Measurements from ENCODE around the gene HOPX.
"Not testable (repeated sequence)": the region's sequence is repeated elsewhere in the genome, so short reads cannot be mapped to it uniquely, and the experiment has no call there.

Gene HOPX

DNA sequence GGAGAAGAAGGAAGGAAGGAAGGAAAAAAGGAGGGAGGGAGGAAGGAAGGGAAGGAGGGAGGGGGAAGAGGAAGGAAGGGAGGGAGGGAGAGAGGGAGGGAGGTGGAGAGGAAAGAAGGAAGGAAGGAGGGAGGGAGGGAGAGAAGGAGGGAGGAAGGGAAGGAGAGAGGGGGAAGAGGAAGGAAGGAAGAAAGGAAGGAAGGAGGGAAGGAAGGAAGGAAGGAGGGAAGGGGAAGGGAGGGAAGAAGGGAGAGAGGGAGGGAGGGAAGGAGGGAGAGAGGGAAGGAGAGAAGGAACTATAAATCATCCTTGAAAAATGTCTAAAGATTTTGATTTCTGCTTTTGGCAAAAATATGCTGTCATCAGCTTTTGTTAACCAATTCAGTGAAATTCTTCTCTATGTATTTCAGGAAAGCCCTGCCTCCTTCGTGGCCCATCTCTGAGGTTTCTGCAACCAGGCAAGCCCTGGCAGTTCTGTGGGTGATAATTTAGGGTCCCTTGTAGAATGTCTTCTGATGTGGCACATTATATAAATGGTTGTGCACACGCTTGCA, 7.1 kb upstream of the HOPX start:
- DNase-seq (ENCODE audit: low read depth), result no peak

DNA sequence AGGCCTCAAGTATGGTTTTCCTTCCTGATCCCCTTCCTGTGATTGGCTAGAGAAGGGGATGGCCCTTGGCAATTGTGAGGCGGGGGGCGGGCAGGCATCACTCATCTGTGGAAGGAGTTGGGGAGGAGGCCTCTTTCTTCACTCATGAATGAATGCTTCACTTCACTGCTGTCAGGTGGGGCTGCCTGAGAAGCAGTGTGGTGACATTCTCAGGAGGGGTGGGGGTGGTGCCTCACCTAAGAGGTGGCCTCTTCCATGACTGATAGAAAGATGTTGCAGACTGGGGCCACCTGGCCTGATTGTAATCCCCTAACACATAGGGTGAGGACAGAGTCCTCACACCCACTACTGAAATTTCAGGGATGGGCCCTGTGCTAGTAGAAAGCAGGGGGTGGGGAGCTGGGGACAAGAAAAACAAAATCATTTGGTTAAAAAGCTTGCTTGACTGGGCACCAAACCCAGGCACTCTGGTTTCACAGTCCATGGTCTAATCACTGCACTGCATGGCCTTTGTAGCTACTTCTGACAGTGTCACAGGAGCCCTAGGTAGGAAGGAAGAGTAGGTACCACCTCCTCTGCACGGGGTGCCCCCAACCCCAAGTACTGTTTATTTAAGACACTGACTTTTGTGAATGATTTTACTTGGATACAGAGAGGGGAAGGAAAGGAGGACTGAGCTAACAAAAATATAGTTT, 5.6 kb upstream of the HOPX start:
- no peak for DNase-seq (ENCODE audit: low read depth)

DNA sequence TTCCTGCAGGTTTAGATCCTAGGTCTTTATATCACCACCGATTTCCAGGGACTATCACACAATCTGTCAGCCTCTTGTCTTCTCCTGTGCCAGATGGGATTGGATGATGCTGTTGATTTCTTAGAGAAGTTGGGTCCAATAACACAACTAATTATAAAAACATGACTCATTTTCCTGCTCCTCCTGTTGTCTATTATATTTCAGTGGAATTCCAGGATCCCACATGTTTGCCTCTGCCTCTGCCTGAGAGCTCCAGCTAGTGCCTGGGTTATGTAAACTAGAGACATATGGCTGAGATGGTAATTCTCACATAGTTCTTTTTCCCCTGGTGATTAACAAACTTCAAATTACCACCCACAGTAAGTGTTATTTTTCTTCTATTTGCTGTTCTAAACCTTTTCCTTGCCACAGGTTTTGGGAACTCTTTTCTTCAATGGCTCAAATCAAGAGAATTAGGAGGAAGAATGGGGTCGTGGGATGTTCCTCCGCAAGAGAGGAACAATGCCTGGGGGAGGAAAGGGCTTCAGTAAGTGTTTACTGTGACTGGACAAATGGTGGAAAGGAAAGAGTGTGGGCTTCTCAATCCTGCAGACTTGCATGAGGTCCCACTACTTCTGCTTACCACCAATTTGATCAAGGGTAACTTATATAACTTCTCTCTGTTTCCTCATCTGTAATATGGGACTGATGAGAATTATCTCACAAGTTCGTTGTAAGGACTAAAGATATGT, 3.4 kb upstream of the HOPX start:
- DNase-seq (ENCODE audit: low read depth), result peak; percentile 31

DNA sequence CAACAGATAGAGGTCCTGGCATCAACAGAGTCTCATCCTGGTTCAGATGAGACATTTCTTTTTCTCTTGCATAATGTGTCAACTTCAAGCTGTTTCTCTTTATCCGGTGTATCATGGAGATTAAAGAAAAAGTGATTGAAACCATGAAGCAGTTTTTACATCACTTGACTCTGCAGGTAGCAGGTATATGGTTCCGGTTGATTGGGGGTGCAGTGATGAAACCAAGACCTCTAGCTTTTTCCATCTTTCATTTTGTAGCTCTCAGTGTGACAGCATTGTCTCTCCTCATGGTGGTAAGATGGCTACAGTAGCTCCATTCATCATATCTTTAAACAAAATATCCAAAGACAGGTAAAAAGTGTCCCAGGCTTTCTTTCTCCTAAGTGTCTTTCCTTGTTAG, 2.4 kb upstream of the HOPX start:
- DNase-seq (ENCODE audit: low read depth), result no peak

DNA sequence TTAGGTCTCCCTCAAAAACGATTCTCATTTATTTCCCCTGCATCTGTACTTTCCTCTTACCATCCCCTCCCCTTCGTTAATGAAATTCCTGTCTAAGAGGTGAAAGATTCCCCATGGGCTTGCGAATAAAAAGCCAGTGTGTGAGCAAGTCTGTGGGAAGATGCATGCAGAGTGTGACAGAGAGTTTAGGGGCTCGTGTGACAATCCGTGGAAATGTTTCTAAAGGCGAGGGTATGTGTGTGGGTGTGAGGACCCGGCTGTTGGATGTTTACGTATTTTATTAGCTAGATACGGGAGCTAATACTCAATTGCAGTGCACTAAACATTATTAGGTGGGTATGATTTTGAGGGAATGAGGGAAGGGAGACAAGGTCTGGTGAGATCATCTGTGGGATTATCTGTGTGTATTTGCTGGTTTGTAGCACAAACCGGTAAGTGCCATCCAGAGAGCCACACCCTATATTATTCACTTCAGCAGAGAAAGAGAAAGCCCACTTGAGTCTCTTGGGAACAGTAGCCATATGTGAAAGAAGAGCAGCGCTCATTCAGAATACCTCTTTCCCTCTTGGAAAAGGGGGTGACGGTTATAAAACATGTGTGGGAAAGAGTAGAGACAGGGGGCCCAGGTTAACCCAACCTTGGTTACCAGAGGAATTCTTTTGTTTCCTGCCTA, 893 bp upstream of the HOPX start:
- no peak for DNase-seq (ENCODE audit: low read depth)

DNA sequence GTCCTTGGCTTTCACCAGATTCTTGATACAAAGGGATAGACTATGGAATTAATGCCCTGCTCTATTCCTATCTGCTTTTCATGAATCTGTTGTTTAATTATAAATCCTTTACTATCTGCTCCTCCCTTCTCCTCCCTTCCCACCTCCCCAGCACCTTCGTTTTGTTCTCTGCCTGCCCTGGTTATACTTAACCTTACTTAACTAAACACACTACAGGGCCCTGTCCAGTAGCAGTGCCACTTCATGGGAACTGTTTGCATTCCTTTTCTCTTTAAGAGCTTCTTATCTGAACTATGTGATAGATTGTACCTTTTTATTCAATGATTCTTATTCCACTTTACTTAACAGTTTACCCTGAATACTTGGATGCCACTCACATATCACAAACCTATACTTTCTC, 830 bp downstream of the HOPX start:
- DNase-seq (ENCODE audit: low read depth), result no peak

DNA sequence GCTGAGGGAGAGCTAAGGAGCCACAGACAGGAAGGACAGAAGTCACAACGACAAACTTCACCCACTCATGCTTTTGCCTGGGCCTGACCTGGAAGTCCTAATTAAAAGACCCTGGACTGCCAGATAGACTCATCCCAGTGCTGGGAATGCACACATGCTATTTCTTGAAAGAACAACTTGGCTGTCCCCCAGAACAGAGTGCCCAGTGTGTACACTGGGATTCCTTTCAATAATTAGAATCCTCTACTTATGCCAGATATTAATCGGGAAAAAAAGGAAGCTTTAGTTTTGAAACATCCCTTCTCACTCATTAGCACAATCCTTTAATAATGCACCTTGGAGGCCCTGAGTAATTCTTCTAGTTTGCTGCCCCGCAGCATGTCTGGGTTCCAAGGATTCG, 3.4 kb downstream of the HOPX start:
- DNase-seq (ENCODE audit: low read depth), result no peak

DNA sequence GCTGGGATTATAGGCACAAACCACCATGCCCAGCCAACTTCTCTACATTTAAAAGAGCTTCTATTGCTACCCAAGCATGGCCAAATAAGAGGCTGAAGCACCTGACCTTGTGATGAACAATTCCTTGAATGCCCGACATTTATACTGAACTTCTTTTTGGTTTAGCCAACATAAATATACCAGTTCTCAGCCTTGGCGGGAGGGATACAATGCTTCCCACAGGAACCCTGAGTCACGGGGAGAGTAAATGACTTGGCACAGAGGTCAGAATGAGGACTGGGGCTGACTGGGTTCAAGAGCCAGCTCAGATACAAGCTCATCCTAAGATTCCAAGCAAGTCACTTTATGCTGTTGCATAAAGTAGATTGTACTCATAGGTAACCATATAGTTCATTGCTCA, 6.1 kb downstream of the HOPX start:
- DNase-seq (ENCODE audit: low read depth), result no peak

DNA sequence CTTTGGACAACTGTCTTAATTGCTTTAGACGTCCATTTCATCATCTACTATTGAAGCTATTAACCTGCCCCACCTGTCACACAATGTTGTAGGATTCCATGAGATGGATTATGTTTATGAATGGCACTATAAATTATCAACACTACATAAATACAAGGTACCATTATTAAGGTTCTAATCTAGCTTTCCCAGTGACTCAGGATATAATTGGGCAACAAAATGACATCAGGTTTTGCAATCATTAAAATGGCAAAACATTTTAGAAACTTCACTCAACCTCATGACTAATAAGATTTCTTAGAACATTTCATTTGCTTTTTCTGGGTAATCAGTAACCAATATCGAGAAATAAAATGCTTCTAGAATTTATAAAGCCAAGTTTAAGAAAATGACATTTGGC, 9.2 kb downstream of the HOPX start:
- no peak for DNase-seq (ENCODE audit: low read depth)

DNA sequence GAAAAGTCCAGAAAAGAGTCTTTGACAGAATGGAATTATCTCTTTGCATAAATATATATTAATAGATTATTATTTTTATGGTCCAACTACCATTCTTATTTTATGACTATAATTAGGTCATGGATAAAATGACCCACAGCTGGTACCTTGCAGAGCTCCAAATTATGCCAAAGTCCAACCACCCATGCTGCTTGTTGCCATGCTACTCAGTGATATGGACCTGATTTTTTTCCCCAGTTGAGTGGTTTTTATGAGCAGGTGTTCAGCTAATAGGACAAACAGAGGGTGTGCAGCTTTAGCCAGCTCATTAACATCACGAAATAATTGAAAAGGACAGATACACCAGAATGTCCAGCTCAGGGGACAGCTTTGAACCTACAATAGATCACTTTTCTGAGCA, 9.7 kb downstream of the HOPX start:
- DNase-seq (ENCODE audit: low read depth), result no peak

DNA sequence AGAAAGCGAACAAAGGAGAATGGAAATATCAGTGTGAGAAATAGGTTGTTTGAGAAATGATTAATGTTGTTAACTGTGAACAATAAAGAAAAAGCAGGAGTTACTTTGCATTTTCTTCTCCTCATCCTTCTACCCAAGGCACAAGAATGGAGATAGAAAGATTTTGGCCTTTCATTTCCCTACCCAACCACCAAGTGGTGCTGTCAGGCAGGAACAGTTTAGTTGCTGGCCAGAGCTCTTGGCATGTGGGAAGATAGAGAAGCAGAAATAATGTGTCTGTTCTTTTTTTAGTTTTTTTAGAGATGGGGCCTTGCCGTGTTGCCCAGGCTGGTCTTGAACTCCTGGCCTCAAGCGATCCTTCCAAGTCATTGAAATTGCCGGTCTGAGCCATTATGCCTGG, 12.8 kb downstream of the HOPX start:
- no peak for DNase-seq (ENCODE audit: low read depth)

DNA sequence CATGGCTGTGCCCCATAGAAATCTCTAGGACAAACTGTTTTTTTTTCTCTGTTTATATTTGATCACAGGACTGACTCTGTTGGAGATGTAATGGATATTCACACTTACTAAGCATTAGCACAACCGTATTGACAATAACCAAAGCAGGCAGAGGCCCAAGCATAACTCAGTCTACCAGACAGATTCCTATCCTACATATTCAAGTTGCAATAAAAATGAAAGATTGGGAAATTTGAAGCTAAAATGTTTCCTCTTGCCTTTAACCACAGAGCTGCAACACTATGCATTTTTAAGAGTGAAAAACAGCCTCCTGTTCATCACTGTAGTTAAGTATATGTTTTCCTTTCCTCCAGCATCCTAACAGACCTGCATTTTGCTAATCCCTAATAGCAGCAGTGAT, 13.7 kb downstream of the HOPX start:
- DNase-seq (ENCODE audit: low read depth), result not testable (repeated sequence)

DNA sequence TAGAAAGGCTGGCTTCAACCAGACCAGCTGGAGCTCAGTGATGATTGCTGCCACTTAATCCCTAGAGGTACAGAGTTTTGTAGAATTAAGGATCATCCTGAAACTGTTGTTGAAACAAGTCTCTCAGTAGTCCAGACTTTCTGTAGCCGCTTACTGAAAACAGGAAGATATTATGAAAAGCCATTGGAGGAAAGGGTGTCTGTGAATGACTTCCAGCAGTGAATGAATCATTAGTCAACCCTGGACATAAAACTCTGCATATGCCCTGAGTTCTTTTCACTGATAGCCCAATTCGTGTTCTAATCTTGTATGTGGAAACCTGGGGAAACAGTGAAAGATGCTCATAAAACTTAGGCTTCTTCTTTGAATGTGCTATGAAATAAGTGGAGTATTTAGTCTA, 14.8 kb downstream of the HOPX start:
- DNase-seq (ENCODE audit: low read depth), result no peak

DNA sequence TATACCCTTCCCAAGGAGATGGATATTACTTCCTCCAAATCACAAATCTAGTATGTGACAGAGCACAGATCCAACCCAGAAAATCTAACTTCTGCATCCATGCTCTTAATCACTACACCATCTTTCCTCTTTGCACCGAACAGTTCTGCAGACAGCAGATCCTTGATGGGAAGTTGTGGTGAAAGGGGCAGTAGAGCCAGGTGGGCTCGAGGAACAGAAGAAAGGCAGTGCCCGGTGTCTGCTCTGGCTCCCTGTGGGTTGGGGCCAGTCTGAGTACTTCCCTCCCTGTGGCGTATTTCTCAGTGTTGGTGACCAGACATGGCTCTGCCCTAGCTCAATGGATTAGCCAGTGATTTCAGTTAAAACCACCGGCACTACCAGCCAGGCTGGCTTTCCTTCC, 15.3 kb downstream of the HOPX start:
- no peak for DNase-seq (ENCODE audit: low read depth)

DNA sequence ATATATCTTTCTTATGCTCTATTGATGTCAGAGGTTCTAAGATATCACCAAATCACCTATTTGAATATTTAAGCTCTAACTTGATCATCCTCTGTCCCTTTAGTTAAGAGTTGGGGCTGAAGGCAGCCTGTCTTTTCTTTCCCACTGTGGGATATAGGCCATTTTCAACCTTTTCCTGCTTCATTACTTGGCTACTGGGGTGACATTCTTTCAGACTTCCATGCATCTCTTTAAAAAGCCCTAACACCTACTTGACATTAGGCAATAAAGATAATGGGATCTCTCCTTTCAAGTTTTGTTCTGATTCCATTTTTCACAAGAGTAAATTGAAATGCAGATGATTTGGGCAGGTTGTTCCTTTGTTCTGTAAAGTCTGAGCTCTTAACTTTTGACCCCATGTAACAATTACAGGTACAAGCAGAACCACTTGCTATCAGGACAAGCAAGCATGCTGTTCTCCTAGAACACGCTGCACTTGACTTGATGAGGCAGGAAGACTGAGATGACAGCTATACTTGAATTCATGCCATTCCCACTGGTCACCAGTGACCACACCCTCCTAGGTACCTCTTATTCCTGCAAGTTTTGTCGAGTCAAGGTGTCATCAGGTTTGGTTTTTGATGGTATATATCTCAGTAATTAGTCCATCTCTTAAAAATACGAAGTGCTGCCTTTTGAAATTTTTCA, 18.2 kb downstream of the HOPX start:
- no peak for DNase-seq (ENCODE audit: low read depth)

DNA sequence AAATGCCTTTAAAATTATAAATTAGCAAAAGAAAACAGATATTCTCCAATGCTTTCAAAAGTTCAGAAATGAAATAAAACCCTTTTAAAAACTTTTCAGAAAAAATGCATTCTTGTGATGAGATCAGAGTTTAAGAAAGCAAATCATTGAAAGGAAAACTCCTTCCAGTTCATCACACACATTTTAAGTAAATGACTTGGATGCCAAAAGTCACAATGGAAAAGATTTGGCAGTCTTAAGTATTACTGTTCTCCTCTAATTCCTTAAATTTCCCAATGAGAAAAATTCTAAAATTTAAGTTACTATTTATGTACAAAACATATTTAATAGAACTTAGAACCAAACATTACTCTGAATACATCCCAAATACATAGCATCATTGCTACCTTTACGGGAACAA, 21.1 kb downstream of the HOPX start:
- no peak for DNase-seq (ENCODE audit: low read depth)

DNA sequence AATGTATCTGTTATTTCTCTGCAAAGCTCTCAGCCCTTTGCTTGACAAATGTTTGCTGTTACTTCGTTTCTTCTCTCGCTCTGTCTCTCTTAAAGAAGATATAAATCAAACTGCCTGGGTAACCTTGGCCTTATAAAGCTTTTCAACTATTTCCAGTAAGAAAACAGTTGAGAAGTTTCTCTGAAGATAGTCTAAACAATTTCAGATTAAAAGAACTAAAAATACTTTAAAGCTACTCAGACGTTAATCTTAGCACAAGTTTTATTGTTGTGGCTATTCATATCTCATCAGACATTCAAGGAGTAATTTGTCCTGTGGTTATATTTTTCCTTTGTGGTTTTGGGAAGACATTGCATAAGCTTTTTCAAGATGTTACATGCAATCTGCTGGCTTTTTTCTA, 22.6 kb downstream of the HOPX start:
- DNase-seq (ENCODE audit: low read depth), result no peak

DNA sequence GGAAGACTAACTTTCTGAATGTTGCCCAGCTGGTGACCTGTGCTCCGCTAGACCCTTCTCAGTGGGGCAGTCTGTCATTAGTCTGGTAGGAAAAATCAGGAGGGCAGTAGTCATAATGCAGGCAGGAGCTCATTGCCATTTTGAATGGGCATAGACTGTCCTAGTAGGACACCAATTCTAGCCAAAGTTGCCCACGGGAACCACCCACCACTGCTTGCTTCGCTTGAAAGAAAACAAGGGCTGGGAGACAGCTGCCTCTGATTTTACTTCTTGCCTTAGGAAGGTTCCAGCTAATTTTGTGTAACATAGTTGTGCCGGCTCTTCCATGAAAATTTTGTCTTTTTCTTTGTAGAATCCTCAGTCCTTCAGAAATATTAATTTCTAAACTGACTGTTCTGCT, 23.3 kb downstream of the HOPX start:
- DNase-seq (ENCODE audit: low read depth), result no peak

DNA sequence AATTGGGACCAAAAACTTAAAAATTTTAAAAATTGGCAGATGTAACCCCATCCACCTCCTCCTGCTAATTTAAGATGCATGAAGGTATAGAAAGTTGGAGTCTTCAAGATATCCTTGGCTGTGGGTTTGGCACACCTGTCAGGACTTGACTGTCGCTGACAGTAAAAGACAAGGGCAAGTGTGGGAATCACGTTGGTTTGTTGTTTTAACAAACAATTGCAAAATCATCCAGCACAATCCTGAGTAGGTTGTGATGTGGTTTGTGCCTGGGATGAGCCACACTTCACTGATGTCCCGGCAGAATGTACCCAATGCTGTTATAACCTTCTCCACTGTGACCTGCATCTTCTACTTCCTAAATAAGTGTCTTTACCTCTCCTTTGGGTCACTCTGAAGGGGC, 24.0 kb downstream of the HOPX start:
- DNase-seq (ENCODE audit: low read depth), result no peak

DNA sequence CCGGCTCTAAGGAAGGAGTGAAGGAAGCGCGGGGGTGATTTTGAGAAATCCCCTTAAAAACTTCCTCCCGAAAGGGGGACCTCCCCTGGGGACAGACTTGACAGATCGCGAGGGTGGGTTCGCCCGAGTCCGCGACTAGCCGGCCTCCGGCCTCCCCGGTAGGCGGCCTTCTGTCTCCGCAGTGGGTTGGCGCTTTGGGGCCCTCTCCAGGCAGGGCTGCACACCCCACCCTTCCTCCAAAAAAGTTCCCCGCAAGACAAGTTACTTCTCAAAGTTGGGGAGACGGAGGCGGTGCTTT, 24.8 kb downstream of the HOPX start:
- no peak for DNase-seq (ENCODE audit: low read depth)

DNA sequence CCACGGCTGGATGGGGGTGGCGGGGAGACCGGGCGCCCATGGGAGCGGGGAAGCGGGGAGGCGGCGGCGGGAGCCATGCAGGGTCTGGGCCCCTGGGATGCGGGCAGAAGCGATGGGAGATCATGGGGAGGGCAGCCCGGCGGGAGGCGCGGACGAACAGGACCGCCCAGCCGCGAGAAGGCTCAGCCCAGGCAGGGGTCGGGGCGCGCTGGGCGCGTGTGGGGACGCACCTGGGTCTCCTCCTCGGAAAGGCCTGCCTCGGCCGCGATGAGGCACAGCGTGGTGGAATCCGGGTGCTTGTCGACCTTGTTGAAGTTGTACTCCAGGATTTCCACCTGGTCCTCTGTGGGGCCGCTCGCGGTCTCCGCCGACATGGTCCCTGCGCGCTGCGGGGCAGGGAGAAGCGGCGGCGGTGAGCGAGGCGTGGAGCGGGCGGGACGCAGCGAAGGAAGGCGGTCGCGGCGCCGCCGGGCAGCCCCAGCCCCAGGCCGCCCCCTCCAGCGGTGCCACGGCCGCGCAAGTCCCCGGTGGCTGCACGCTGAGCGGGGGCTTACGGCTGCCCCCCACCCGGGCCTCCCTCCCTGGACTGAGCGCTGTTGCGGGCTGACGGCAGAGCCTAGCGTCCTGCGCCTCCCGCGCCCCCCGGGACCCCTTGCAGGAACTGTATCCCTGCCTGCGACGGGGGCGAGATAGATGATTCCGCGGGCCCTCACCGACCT, 25.3 kb downstream of the HOPX start:
- no peak for DNase-seq (ENCODE audit: low read depth)

DNA sequence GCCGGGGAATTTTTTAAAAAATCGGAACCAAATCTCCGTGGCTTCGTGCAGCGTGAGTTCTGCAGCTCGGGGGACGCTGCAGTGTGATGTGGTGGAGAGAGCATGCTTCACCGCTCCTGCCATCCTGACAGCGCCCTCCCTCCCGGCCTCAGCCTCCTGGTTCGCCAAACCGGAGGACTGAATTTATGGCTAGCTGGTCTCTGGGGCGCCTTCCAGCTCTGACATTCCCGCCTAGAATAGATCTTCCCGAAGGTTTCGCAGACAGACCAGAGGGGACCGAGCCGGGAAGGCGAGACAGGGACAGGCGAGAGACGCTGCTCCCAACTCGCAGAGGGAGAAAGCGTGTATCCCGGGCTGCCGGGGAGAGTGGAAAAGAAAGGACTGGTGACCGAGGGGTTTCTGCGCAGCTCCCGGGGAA, 25.9 kb downstream of the HOPX start:
- DNase-seq (ENCODE audit: low read depth), result no peak

Measured in HS-5 (cell line).